Measurements from ENCODE around the gene PEPD.
A peak's percentile ranks its signal among the peaks of the same experiment; 100 is the strongest.
"Not testable (repeated sequence)": the region's sequence is repeated elsewhere in the genome, so short reads cannot be mapped to it uniquely, and the experiment has no call there.

Gene PEPD

GRCh38 chr19:33496038-33496895, 25.3 kb downstream of the PEPD start:
- DNase-seq, result no peak

DNA sequence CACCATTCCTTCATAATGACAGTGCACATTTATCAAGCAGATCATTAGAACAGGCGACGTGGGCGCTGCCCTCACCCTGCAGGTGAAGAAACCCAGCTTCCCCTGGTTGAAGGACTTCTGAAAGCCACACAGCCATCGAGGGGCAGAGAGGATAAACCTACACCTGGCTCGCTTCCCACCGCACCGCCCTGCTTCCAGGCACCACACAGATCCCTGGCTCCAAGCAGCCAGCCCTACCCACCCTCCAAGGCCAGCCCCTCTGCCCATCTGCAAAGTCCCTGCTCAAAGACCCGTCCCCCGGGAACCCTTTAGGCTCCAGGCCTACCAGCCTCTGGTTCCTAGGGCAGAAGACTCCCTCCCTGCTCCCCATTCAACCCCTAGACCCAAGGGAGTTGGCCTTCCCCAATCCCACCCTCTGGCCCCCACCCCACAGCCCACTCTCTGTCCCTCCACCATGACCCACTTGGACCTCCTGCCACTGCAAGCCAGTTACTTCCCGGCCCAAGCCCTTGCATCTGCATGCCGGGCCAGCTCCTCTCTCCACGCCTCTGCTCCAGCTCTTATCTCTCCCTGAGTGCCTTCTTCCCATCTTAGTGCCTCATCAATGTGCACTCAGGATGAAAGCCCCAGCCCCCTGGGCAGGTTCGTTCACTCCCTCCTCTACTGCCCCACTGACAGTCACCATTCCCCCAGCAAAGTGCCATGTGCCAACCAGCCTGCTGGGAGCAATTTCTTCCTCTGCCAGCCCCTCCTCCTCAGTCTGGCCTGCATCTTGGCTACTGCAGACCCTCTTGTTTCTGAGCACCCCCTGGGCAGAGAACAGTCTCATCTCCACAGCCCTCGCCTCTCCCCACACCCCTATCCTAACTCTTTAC, 28.0 kb downstream of the PEPD start:
- no peak for DNase-seq

- DNase-seq, result no peak
These were observed 28.6 kb downstream of the PEPD start for GRCh38 chr19:33492951-33493350.

- no peak for DNase-seq
These were observed 29.5 kb downstream of the PEPD start for GRCh38 chr19:33492090-33492489.

DNA sequence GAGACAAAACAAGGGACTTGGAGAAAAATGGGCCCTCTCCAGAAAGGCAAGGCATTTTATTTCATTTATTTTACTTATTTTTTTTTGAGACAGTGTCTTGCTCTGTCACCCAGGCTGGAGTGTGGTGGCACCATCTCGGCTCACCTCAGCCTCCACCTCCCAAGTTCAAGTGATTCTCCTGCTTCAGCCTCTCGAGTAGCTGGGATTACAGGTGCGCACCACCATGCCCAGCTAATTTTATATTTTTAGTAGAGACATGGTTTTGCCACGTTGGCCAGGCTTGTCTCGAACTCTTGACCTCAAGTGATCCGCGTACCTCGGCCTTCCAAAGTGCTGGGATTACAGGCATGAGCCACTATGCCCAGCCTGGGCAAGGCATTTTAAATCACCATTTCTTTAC, 31.0 kb downstream of the PEPD start:
- DNase-seq, result not testable (repeated sequence)

DNA sequence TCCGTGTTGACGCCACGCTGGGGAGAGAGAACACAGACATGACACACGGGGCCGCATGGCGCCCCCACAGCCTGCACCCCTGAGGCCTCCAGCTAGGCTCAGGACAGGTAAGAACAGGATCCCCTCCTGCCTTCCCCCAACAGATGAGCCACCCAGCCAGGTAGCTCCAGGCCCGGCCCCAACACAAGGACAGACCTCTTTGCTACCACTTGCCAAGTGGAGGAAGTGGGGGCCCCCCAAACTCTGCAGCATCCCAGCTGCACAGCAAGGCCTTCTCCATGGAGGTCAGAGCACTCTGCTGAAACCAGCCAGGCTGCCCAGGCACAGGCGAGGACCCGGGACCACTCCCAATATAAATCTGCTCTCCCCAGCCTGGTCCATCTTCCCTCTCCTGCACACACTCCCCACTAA, 31.5 kb downstream of the PEPD start:
- DNase-seq, result no peak

DNA sequence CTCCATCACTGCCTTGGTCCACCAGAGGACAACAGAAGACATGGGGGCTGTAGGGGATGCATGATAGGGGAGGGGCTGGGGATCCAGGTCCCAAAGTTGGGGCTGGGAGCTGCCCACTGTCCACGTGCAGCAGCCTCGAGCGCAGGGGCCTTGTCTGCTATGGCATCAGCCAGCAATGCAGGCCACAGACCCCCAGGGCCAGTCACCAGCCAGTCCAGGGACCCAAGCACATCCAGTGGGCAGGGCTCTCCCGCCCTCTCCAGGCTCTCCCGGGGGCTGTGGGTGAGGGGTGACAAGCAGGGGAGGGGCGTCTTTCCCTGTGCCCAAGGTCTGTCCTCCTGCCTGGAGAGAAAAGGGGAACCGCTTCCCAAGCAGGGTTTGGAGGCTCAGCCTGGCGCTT, 32.8 kb downstream of the PEPD start:
- DNase-seq, result no peak

DNA sequence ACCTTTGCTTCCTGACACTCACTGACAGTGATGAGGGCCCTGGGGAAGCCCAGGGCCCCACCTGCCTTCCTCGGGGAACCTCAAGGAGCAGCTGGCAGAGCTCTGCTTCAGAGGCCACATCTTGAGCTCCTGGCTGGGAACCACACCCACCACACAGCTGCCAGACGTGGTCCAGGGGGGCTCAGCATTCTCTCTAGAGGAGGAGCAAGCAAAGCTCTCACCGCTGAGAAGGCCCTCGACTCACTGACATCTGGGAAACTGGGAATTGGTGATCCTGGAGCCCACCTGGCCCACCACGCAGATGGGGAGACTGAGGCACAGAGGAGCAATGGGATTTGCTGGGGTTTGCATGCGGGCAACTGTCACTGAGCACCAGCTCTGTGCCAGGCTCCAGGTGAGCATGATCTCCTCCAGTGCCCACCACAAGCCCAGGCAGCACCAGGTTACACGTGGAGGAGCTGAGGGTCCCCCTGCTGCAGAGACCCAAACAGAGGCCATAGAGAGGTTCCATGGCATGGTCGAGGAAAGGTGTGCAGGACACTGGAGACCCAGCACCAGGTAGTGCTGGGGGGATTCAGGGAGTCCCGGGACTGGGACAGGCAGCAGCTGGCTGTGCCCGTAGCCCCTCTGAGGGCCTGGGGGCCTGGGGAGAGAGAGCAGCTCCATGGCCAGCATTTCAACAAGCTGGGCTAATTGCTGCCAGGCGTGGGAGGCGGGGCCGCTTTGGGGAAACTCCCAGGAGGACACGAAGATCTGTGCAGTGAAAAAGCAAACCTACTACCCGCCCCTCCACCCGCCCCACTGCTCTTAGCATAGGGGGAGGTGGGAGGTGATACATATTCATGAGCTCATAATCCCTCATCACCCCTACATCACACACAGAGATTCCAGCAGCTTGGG, 33.4 kb downstream of the PEPD start:
- DNase-seq, result no peak

DNA sequence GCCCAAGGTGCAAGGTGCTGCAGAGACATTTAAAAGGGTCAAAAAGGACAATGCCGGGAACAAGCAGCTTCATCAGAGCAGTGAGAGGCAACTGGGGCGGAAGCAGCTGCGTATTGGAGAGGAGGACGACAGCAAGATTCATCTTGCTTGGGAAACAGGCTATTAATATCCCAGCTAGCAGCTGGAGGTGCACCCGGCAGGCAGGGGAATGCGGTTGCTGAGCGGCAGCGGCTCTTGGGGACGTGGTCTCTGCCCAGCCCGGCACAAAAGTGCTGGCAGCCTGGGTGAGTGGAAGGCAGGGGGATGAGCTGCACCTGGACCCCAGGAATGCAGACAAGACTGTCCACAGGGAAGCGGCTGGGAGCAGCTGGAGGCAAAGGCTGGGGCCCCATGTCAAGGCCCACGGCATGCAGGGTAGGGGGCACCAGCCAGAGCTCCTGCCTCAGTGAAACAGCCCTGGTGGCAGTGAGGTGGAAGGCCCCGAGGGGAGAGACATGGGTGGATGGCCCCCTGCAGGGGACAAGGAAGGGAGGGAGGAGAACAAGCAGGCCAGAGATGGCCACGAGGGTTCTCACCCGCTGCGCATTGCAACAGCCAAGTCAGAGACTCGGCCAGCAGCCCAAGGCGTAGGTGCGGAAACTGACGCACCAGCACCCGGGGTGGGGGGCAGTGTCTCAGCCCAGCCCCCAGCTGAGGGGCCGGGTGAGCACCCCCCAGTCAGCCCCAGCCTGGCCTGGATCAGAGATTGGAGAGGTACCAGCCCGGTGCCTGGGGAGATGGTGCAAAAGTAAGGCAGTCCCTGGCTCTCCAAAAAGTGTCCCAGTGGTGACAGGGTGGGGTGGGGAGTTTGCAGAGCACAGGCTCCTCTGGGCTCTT, 34.4 kb downstream of the PEPD start:
- DNase-seq, result no peak

GRCh38 chr19:33486407-33486806, 35.2 kb downstream of the PEPD start:
- no peak for DNase-seq

GRCh38 chr19:33484226-33484774, 37.3 kb downstream of the PEPD start:
- DNase-seq, result no peak

GRCh38 chr19:33482476-33482875, 39.1 kb downstream of the PEPD start:
- DNase-seq, result no peak

DNA sequence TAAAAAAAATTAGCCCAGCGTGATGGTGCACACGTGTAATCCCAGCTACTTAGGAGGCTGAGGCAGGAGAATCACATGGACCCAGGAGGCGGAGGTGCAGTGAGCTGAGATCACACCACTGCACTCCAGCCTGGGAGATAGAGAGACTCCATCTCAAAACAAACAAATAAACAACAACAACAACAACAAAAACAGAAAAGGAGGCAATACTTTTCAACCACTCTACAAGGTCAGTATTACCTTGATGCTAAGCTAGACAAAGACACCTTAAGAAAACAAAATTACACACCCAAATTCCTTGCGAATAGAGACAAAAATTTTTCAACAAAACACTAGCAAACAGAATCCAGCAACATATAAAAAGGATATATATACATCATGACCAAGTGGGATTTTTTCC, 39.7 kb downstream of the PEPD start:
- no peak for DNase-seq

GRCh38 chr19:33479570-33479969, 42.0 kb downstream of the PEPD start:
- DNase-seq, result not testable (repeated sequence)

DNA sequence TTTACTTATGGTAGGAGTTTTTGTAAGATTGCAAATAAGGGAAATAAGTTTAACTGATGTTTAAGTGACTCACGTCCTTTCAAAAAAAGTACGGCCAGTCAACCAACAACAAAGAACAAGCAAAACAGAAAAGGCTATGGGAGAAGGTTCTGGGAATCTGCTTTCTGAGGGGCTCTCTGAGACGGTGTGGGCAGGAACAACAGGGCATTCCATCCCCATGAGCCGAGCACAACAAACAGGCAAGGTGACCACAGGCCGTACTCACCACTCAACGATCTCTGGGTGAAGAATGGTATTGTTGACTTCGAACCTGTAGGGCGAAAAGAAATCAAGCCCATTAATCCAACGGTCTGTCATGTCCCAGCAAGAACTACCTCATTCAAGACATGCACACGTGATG, 43.8 kb downstream of the PEPD start:
- no peak for DNase-seq

DNA sequence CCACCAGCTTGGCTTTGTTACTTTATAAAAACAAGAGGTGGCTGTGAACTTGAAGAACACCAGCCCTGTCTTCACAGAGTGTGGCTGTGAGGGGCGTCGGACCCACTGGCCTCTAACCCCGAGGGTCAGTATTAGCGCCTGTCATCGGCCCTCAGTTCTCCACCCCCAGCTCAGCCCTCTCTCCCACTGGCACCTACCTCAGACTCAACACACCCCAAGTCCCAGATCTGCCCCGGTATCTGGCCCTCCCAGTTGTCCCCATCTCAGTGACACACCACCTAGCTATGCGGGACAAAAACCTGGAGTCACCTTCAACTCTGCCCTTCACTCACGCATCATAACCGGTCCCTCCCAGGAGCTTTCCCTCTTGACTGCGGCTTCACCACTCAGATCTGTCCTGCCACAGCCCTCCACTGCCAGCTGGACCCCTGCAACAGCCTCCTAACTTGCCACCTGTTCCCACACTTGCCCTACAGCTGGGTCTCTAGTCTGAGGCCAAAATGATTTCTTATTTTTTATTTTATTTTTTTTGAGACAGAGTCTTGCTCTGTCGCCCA, 45.4 kb downstream of the PEPD start:
- no peak for DNase-seq

DNA sequence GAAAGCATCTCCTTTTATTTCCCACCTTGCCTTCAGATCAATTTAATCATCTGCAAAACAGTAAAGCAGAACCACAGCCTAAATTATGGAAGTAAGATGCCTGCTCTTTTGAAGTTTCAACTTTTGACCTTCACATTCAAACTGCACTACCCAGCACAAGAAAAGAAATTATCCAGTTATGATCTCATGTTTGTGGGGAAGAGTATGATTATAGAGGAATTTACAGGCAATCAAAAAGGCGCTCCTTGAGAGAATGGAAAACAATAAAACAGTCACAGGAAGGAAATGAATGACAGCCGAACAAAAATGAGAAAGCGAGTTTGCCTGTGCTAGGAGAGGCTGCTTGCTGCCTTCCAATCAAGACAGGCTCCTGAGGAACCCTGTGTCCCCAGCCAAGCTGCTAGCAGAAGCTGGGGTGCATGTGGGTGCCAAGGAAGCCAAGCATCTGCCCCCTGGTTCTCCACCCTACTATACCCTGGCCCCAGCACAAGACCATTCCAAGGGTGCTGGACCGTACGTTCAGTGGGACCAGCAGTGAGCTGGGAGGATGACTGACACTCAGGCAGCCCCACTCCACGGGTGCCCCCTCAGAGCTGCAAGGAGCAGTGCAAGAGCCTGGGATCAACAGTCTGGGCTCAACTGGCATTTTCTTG, 47.8 kb downstream of the PEPD start:
- DNase-seq, result peak; percentile 2

GRCh38 chr19:33472691-33473652, 48.6 kb downstream of the PEPD start:
- peak; percentile 79 for DNase-seq

DNA sequence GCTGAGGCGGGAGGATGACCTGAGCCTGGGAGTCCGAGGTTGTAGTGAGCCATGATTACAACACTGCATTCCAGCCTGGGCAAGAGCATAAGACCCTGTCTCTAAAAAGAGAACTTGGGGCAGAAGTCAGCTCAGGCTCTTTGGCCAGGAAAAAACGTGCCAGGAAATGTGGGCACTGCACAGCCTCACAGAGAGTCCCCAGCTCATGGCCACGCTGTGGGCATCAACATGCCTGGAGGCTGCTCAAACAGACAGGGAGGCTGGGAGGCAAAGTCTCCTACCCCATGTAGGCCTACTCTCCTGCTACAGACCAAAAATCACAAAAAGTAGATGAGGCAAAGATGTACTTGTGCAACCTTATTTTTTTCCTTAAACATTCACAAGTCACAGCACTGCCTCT, 49.4 kb downstream of the PEPD start:
- no peak for DNase-seq

Data from HCEC 1CT (cell line).